Thoracic aorta (tissue), 2 donors: Measurements from ENCODE around the gene GDPD5. TPM values are rescaled to one million over a fixed set of nuclear protein-coding genes. Genes with fewer than 3 reads are reported as not detected.

ENCODE experiments used
- ATAC-seq: fragments of 150-250 bp; one replicate; pipeline ENCODE4 v1.8.0; 2017; ENCODE audit warnings: low read depth; ENCODE audit not compliant: insufficient number of reproducible peaks, low FRiP score
- DNase-seq: peaks from one replicate; pipeline ENCODE4 v3.0.0-alpha.2; 2020; ENCODE audit warnings: low spot score
- H3K27ac ChIP-seq, 2 donors: fragments of 200-600 bp; sonication (generic); 1 replicate in 1 of 2; 2 replicates in 1 of 2; pipeline ENCODE4 v1.5.1; 2016; ENCODE audit warnings: mild to moderate bottlenecking in 2 of 2, moderate library complexity in 2 of 2
- H3K27me3 ChIP-seq: fragments of 200-600 bp; sonication (generic); replicated peaks from 2 replicates; pipeline ENCODE4 v1.6.0; 2016; ENCODE audit warnings: mild to moderate bottlenecking; ENCODE audit not compliant: insufficient read depth
- H3K36me3 ChIP-seq: fragments of 200-600 bp; sonication (generic); one replicate; pipeline ENCODE4 v1.5.1; 2016
- H3K4me1 ChIP-seq, 2 donors: fragments of 200-600 bp; sonication (generic); 1 replicate in 1 of 2; 2 replicates in 1 of 2; pipeline versions ENCODE4 v1.5.1 to v1.6.0; 2016; ENCODE audit warnings: low read depth in 2 of 2, mild to moderate bottlenecking in 1 of 2; ENCODE audit not compliant: control insufficient read depth in 1 of 2
- H3K4me3 ChIP-seq: fragments of 200-600 bp; sonication (generic); 2 replicates; pipeline ENCODE4 v1.5.1; 2016; ENCODE audit warnings: mild to moderate bottlenecking
- H3K9me3 ChIP-seq: fragments of 200-600 bp; sonication (generic); 2 replicates; pipeline ENCODE4 v1.5.1; 2016
- CTCF ChIP-seq: fragments of 200-600 bp; sonication (generic); IDR thresholded peaks from one replicate; pipeline ENCODE4 v1.5.1; 2019; ENCODE audit warnings: antibody characterized with exemption
- total RNA-seq, 2 donors: library from RNA; depleted of rRNA; stranded (reverse); fragments of >200 nt; gene quantifications; one replicate each; pipeline versions ENCODE4 v1.1.0 to v1.2.3, GENCODE V29; 2016

GDPD5 gene
- total RNA-seq, 2 donors from 2014 or later: 30.8 to 34.9 TPM

GRCh38 chr11:75474240-75474639 lies 51.5 kb downstream of the GDPD5 start:
- TF ChIP-seq CTCF: no peak
- Histone ChIP-seq H3K4me3 (no peak overlapping the region), H3K4me1 (peaks cover 0 to 8% of the 10 kb centered on the region in 2 donors), H3K27ac (no peak overlapping the region), H3K27me3 (no peaks in the 10 kb centered on the region), H3K9me3 (no peaks in the 10 kb centered on the region), H3K36me3 (no peaks in the 10 kb centered on the region)
- ATAC-seq: no peak
- DNase-seq: no peak

- Histone ChIP-seq H3K4me1 (peaks cover 0 to 8% of the 10 kb centered on the region in 2 donors), H3K27me3 (no peaks in the 10 kb centered on the region), H3K4me3 (no peak overlapping the region), H3K27ac (no peak overlapping the region), H3K9me3 (no peaks in the 10 kb centered on the region), H3K36me3 (no peaks in the 10 kb centered on the region)
- DNase-seq: no peak
- ATAC-seq: no peak
- no peak for TF ChIP-seq CTCF
These were observed 52.1 kb downstream of the GDPD5 start for GRCh38 chr11:75473684-75474083.

GRCh38 chr11:75472081-75472732 lies 53.5 kb downstream of the GDPD5 start:
- H3K27ac ChIP-seq: no peak overlapping the region
- ATAC-seq (no peak), DNase-seq (no peak)
- no peak for TF ChIP-seq CTCF
- no peak overlapping the region for H3K4me3 ChIP-seq
- H3K27me3 ChIP-seq: no peaks in the 10 kb centered on the region
- peaks cover 0 to 8% of the 10 kb centered on the region in 2 donors for H3K4me1 ChIP-seq
- H3K9me3 ChIP-seq: no peaks in the 10 kb centered on the region
- no peaks in the 10 kb centered on the region for H3K36me3 ChIP-seq

- Histone ChIP-seq H3K9me3 (no peaks in the 10 kb centered on the region), H3K4me3 (no peak overlapping the region), H3K27ac (no peak overlapping the region), H3K4me1 (peaks cover 0 to 8% of the 10 kb centered on the region in 2 donors), H3K36me3 (no peaks in the 10 kb centered on the region), H3K27me3 (no peaks in the 10 kb centered on the region)
- TF ChIP-seq CTCF: no peak
- ATAC-seq: no peak
- no peak for DNase-seq
These were observed 54.4 kb downstream of the GDPD5 start for GRCh38 chr11:75471176-75471973.

GRCh38 chr11:75470476-75471080 lies 55.2 kb downstream of the GDPD5 start:
- DNase-seq (no peak), ATAC-seq (no peak)
- peaks cover 0 to 1% of the 10 kb centered on the region in 2 donors for H3K4me1 ChIP-seq
- no peak for TF ChIP-seq CTCF
- no peak overlapping the region for H3K27ac ChIP-seq
- H3K9me3 ChIP-seq: no peaks in the 10 kb centered on the region
- H3K36me3 ChIP-seq: no peaks in the 10 kb centered on the region
- no peaks in the 10 kb centered on the region for H3K27me3 ChIP-seq
- H3K4me3 ChIP-seq: no peak overlapping the region
